ENCODE data around the gene LRTM2.

LRTM2 gene

DNA sequence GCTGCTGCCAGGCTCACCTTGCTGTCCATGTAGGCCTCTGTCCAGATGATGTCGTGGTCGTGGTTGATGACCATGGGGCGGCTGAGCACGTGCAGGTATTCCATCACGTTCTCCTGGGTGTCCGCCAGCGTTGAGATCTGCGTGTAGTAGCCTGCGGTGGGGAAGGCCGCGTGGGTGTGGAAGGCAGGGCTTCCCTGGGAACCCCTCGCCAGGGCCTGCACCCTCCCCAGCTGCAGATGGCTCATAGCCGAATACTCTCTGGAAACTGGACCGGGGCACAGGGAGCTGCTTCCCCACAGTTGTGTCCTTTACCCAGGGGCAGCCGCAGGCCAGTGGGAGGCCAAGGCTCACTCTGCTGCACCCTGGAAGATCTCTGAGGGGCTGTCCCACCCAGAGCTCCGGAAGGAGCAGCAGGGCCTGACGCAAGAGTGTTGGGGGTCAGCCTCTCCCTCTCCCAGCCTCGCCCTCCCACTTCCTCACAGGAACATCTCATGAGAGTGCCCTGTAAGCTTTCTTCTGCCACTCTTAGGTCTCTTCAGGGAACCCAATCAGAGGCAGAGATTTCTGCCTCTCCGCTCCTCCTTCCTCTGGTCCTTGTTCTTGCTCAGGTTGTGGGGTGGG is 62.6 kb downstream of the LRTM2 start:
- TF ChIP-seq FOXM1 (IDR thresholded peaks at IDR 0.05; ENCODE audit: borderline replicate concordance) (no peak), NFRKB (IDR thresholded peaks at IDR 0.05) (no peak), HDGF (IDR thresholded peaks at IDR 0.05; ENCODE audit: borderline replicate concordance) (no peak), CTBP1 (IDR thresholded peaks at IDR 0.05; ENCODE audit: borderline replicate concordance) (no peak), SUZ12 (IDR thresholded peaks at IDR 0.05) (no peak), ZNF384 (IDR thresholded peaks at IDR 0.05) (no peak), L3MBTL2 (conservative IDR thresholded peaks at IDR 0.05) (no peak), BHLHE40 (IDR thresholded peaks at IDR 0.05; ENCODE audit: borderline replicate concordance) (no peak), TARDBP (IDR thresholded peaks at IDR 0.05) (no peak), LEF1 (IDR thresholded peaks at IDR 0.05; ENCODE audit: borderline replicate concordance) (no peak), FOXA1 (IDR thresholded peaks at IDR 0.05) (no peak), FOXK2 (IDR thresholded peaks at IDR 0.05) (no peak), SP1 (IDR thresholded peaks at IDR 0.05) (no peak), ELF4 (IDR thresholded peaks at IDR 0.05) (no peak), ARNT (IDR thresholded peaks at IDR 0.05) (no peak)
- TF ChIP-seq, protein P1, sequence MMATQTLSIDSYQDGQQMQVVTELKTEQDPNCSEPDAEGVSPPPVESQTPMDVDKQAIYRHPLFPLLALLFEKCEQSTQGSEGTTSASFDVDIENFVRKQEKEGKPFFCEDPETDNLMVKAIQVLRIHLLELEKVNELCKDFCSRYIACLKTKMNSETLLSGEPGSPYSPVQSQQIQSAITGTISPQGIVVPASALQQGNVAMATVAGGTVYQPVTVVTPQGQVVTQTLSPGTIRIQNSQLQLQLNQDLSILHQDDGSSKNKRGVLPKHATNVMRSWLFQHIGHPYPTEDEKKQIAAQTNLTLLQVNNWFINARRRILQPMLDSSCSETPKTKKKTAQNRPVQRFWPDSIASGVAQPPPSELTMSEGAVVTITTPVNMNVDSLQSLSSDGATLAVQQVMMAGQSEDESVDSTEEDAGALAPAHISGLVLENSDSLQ (IDR thresholded peaks at IDR 0.05), result no peak
- POLR2A ChIA-PET, result no interaction called here
- CTCF ChIA-PET, result no interaction called here
- peak; percentile 1 for DNase-seq (ENCODE audit: extremely low spot score)

GRCh38 chr12:1883513-1883912 is 63.1 kb downstream of the LRTM2 start:
- ChIA-PET POLR2A (no interaction called here), CTCF (no interaction called here)
- TF ChIP-seq LEF1 (IDR thresholded peaks at IDR 0.05; ENCODE audit: borderline replicate concordance) (no peak), ZNF384 (IDR thresholded peaks at IDR 0.05) (no peak), FOXA1 (IDR thresholded peaks at IDR 0.05) (no peak), ARNT (IDR thresholded peaks at IDR 0.05) (no peak), L3MBTL2 (conservative IDR thresholded peaks at IDR 0.05) (no peak), CTBP1 (IDR thresholded peaks at IDR 0.05; ENCODE audit: borderline replicate concordance) (no peak), NFRKB (IDR thresholded peaks at IDR 0.05) (no peak), TARDBP (IDR thresholded peaks at IDR 0.05) (no peak), HDGF (IDR thresholded peaks at IDR 0.05; ENCODE audit: borderline replicate concordance) (no peak), ELF4 (IDR thresholded peaks at IDR 0.05) (no peak), FOXK2 (IDR thresholded peaks at IDR 0.05) (no peak), FOXM1 (IDR thresholded peaks at IDR 0.05; ENCODE audit: borderline replicate concordance) (no peak), SP1 (IDR thresholded peaks at IDR 0.05) (no peak), SUZ12 (IDR thresholded peaks at IDR 0.05) (no peak), BHLHE40 (IDR thresholded peaks at IDR 0.05; ENCODE audit: borderline replicate concordance) (no peak)
- TF ChIP-seq, protein P1 (IDR thresholded peaks at IDR 0.05), result no peak
- no peak for DNase-seq (ENCODE audit: extremely low spot score)

DNA sequence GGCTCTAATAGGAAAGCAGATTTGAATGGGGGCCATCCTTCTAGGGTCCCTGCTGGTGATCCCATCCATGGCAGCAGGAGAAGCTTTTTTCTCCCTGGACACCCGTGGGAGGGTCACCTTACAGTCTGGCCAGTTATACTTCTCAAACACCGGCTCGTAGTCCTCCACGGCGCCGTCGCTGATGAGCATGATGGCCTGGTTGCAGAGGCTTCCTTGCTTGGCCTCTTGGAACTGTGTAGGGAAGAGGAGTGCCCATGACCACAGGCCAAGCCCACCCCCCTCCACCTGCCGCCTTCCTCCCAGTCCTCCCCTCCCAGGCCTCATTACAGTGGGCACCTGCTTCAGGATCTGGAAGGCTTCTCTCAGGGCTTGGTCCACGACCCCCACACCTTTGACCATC is 64.3 kb downstream of the LRTM2 start:
- CTCF ChIA-PET, result no interaction called here
- POLR2A ChIA-PET, result no interaction called here

GRCh38 chr12:1885082-1885596 is 64.8 kb downstream of the LRTM2 start:
- ChIA-PET CTCF (no interaction called here), POLR2A (no interaction called here)
- DNase-seq (ENCODE audit: extremely low spot score), result no peak
- TF ChIP-seq SUZ12 (IDR thresholded peaks at IDR 0.05) (no peak), ARNT (IDR thresholded peaks at IDR 0.05) (no peak), HDGF (IDR thresholded peaks at IDR 0.05; ENCODE audit: borderline replicate concordance) (no peak), TARDBP (IDR thresholded peaks at IDR 0.05) (no peak), ZNF384 (IDR thresholded peaks at IDR 0.05) (no peak), BHLHE40 (IDR thresholded peaks at IDR 0.05; ENCODE audit: borderline replicate concordance) (no peak), L3MBTL2 (conservative IDR thresholded peaks at IDR 0.05) (no peak), FOXM1 (IDR thresholded peaks at IDR 0.05; ENCODE audit: borderline replicate concordance) (no peak), FOXA1 (IDR thresholded peaks at IDR 0.05) (no peak), CTBP1 (IDR thresholded peaks at IDR 0.05; ENCODE audit: borderline replicate concordance) (no peak), ELF4 (IDR thresholded peaks at IDR 0.05) (no peak), LEF1 (IDR thresholded peaks at IDR 0.05; ENCODE audit: borderline replicate concordance) (no peak), SP1 (IDR thresholded peaks at IDR 0.05) (no peak), FOXK2 (IDR thresholded peaks at IDR 0.05) (no peak), NFRKB (IDR thresholded peaks at IDR 0.05) (no peak)
- TF ChIP-seq, protein P1 (IDR thresholded peaks at IDR 0.05), result no peak

More for the DNA sequence above, 64.3 kb downstream of the LRTM2 start:
- no peak for DNase-seq (ENCODE audit: extremely low spot score)
- TF ChIP-seq ELF4 (IDR thresholded peaks at IDR 0.05), result no peak
- TF ChIP-seq FOXA1 (IDR thresholded peaks at IDR 0.05), result no peak
- TF ChIP-seq LEF1 (IDR thresholded peaks at IDR 0.05; ENCODE audit: borderline replicate concordance), result no peak

- TF ChIP-seq ELF4 (IDR thresholded peaks at IDR 0.05) (no peak), SP1 (IDR thresholded peaks at IDR 0.05) (no peak), L3MBTL2 (conservative IDR thresholded peaks at IDR 0.05) (no peak), BHLHE40 (IDR thresholded peaks at IDR 0.05; ENCODE audit: borderline replicate concordance) (no peak), CTBP1 (IDR thresholded peaks at IDR 0.05; ENCODE audit: borderline replicate concordance) (no peak), HDGF (IDR thresholded peaks at IDR 0.05; ENCODE audit: borderline replicate concordance) (no peak), ARNT (IDR thresholded peaks at IDR 0.05) (no peak), TARDBP (IDR thresholded peaks at IDR 0.05) (no peak), FOXA1 (IDR thresholded peaks at IDR 0.05) (no peak), LEF1 (IDR thresholded peaks at IDR 0.05; ENCODE audit: borderline replicate concordance) (no peak), ZNF384 (IDR thresholded peaks at IDR 0.05) (no peak), FOXK2 (IDR thresholded peaks at IDR 0.05) (no peak), NFRKB (IDR thresholded peaks at IDR 0.05) (no peak), FOXM1 (IDR thresholded peaks at IDR 0.05; ENCODE audit: borderline replicate concordance) (no peak), SUZ12 (IDR thresholded peaks at IDR 0.05) (no peak)
- TF ChIP-seq, protein P1 (IDR thresholded peaks at IDR 0.05), result no peak
- CTCF ChIA-PET, result no interaction called here
- no peak for DNase-seq (ENCODE audit: extremely low spot score)
- POLR2A ChIA-PET, result no interaction called here
Measured at GRCh38 chr12:1885599-1886245, 65.4 kb downstream of the LRTM2 start.
